Peyer's patch (tissue), 4 donors: ENCODE measurements around the gene LRRC63. TPM values are rescaled to one million over a fixed set of nuclear protein-coding genes. Genes with fewer than 3 reads are reported as not detected.

Source experiments
- DNase-seq, 3 donors: peaks; one replicate each; pipeline ENCODE4 v3.0.0-alpha.2; 2017 to 2019
- H3K27ac ChIP-seq, 4 donors: fragments of 200-600 bp; sonication (generic); one replicate each; pipeline ENCODE4 v1.5.1; 2016 to 2019
- H3K27me3 ChIP-seq, 2 donors: fragments of 200-600 bp; sonication (generic); one replicate each; pipeline ENCODE4 v1.5.1; 2019
- H3K36me3 ChIP-seq, 3 donors: fragments of 200-600 bp; sonication (generic); one replicate each; pipeline ENCODE4 v1.5.1; 2016 to 2019
- H3K4me1 ChIP-seq, 4 donors: fragments of 200-600 bp; sonication (generic); one replicate each; pipeline ENCODE4 v1.5.1; 2016 to 2019
- H3K4me3 ChIP-seq, 4 donors: fragments of 200-600 bp; sonication (generic); 1 replicate in 3 of 4; 2 replicates in 1 of 4; pipeline ENCODE4 v1.5.1; 2016 to 2019; ENCODE audit warnings: mild to moderate bottlenecking in 1 of 4
- H3K9me3 ChIP-seq, 4 donors: fragments of 200-600 bp; sonication (generic); one replicate each; pipeline ENCODE4 v1.5.1; 2016 to 2019; ENCODE audit warnings: mild to moderate bottlenecking in 1 of 4
- POLR2A ChIP-seq, 2 donors: fragments of 450-650 bp; IDR thresholded peaks; one replicate each; pipeline ENCODE4 v1.5.1; 2017; ENCODE audit warnings: antibody characterized with exemption in 2 of 2, mild to moderate bottlenecking in 2 of 2, moderate library complexity in 2 of 2
- total RNA-seq, 4 donors: library from RNA; depleted of rRNA; stranded (reverse); fragments of >200 nt; gene quantifications; one replicate each; pipeline ENCODE4 v1.1.0, GENCODE V29; 2016
- TF ChIP-seq, protein P1 (sequence below), 6 experiments: fragments of 450-650 bp in 4 of 6; fragments of 200-600 bp in 2 of 6; sonication (generic) in 1 of 6; IDR thresholded peaks; one replicate each; pipeline ENCODE4 v1.5.1; 2017 to 2019; ENCODE audit warnings: antibody characterized with exemption in 6 of 6, mild to moderate bottlenecking in 3 of 6, moderate library complexity in 1 of 6

The LRRC63 gene
- total RNA-seq, 4 donors from 2014 or later = 0.40 TPM; not detected in 3

DNA sequence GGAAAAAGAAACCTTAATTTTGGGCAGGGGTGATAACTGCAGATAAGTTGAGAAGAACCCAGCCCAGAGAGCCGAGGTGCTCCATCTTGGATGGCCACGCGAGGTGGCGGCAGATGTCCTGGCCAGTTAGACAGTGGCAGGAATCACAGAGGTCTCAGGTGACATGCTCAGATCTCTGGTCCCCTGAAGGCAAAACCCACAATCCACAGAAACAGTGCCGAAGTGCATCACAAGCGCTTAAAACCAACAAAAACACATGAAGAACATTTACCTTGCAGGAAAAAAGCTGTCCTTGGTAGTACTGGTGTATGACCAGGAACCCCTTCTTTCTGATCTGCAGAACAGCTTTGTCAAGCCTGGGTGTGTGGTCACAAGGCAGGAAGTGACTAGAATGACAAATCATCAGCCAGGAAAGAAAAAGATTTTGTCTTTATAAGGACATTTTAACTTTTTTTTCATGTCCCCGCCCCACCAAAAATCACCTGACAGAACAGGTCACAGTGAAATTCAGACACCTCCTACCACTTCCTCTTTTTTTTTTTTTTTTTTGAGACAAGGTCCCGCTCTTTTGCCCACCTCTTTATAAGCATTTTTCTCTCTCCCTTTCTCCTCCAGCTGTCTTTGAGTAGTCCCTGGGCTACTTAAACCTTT, 29.8 kb upstream of the LRRC63 start, which contains the start of gene LCP1:
Gene LCP1, minus strand, starts transcription at position 338 of the 651 bp plus-strand sequence. CDS start 22,515 bp downstream, outside the sequence.
- Histone ChIP-seq H3K9me3 (no peaks in the 10 kb centered on the region), H3K4me1 (peaks cover 0 to 7% (median 2%) of the 10 kb centered on the region in 4 donors), H3K4me3 (peak within 1 kb of the TSS; percentile 26 to 50 (median 44)), H3K27ac (peak within 1 kb of the TSS; percentile 62 to 86 (median 76)), H3K27me3 (no peaks in the 10 kb centered on the region), H3K36me3 (no peaks in the 10 kb centered on the region)
- TF ChIP-seq, protein P1, sequence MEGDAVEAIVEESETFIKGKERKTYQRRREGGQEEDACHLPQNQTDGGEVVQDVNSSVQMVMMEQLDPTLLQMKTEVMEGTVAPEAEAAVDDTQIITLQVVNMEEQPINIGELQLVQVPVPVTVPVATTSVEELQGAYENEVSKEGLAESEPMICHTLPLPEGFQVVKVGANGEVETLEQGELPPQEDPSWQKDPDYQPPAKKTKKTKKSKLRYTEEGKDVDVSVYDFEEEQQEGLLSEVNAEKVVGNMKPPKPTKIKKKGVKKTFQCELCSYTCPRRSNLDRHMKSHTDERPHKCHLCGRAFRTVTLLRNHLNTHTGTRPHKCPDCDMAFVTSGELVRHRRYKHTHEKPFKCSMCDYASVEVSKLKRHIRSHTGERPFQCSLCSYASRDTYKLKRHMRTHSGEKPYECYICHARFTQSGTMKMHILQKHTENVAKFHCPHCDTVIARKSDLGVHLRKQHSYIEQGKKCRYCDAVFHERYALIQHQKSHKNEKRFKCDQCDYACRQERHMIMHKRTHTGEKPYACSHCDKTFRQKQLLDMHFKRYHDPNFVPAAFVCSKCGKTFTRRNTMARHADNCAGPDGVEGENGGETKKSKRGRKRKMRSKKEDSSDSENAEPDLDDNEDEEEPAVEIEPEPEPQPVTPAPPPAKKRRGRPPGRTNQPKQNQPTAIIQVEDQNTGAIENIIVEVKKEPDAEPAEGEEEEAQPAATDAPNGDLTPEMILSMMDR (IDR thresholded peaks at IDR 0.05) = no peak
- TF ChIP-seq POLR2A (IDR thresholded peaks at IDR 0.05) = peak; percentile 70 to 72
- DNase-seq = peak in 2 of 3 donors; percentile 84 to 88

DNA sequence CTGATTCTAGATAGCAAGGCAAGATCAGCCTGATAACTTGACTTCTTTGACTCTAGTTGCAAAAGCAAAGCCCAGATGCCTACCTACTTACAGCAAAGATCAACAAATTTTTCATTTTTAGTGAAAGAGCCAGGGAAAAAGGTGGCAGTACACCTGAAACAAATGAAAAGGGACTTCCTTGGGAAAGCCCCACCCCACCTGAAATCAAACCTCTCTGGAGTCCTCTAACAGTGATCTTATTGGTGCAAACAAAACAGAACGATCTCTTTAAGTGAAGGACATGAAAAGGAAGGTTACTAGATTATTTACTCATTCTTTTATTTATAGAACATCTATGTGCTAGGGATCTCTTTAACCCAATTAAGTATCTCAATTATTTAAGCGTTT, 29.2 kb upstream of the LRRC63 start:
- Histone ChIP-seq H3K27ac (peak overlapping the region; percentile 62 to 86 (median 64)), H3K4me1 (peaks cover 0 to 7% (median 2%) of the 10 kb centered on the region in 4 donors), H3K4me3 (peak overlapping the region in 1 of 4 donors; percentile 4), H3K36me3 (no peaks in the 10 kb centered on the region), H3K9me3 (no peaks in the 10 kb centered on the region), H3K27me3 (no peaks in the 10 kb centered on the region)
- TF ChIP-seq POLR2A (IDR thresholded peaks at IDR 0.05) = no peak
- TF ChIP-seq, protein P1 (IDR thresholded peaks at IDR 0.05) = no peak
- no peak for DNase-seq

- H3K36me3 ChIP-seq = no peaks in the 10 kb centered on the region
- peak overlapping the region; percentile 62 to 86 (median 64) for H3K27ac ChIP-seq
- H3K4me3 ChIP-seq = no peak overlapping the region
- H3K9me3 ChIP-seq = no peaks in the 10 kb centered on the region
- no peak for DNase-seq
- TF ChIP-seq POLR2A (IDR thresholded peaks at IDR 0.05) = no peak
- TF ChIP-seq, protein P1 (IDR thresholded peaks at IDR 0.05) = no peak
- peaks cover 0 to 7% (median 2%) of the 10 kb centered on the region in 4 donors for H3K4me1 ChIP-seq
- no peaks in the 10 kb centered on the region for H3K27me3 ChIP-seq
Measured at GRCh38 chr13:46183018-46183946, 28.4 kb upstream of the LRRC63 start.

- Histone ChIP-seq H3K4me3 (peak overlapping the region in 1 of 4 donors; percentile 3), H3K36me3 (no peaks in the 10 kb centered on the region), H3K9me3 (no peaks in the 10 kb centered on the region), H3K4me1 (peaks cover 0 to 7% (median 2%) of the 10 kb centered on the region in 4 donors), H3K27me3 (no peaks in the 10 kb centered on the region), H3K27ac (peak overlapping the region; percentile 62 to 86 (median 64))
- TF ChIP-seq, protein P1 (IDR thresholded peaks at IDR 0.05) = peak; percentile 32 to 75 (median 58)
- TF ChIP-seq POLR2A (IDR thresholded peaks at IDR 0.05) = no peak
- peak in 2 of 3 donors; percentile 87 to 90 for DNase-seq
Measured at GRCh38 chr13:46184277-46184699, 27.4 kb upstream of the LRRC63 start.

- Histone ChIP-seq H3K9me3 (no peaks in the 10 kb centered on the region), H3K4me1 (peaks cover 0 to 7% (median 2%) of the 10 kb centered on the region in 4 donors), H3K27me3 (no peaks in the 10 kb centered on the region), H3K27ac (no peak overlapping the region), H3K4me3 (no peak overlapping the region), H3K36me3 (no peaks in the 10 kb centered on the region)
- no peak for DNase-seq
- TF ChIP-seq, protein P1 (IDR thresholded peaks at IDR 0.05) = no peak
- no peak for TF ChIP-seq POLR2A (IDR thresholded peaks at IDR 0.05)
Measured at GRCh38 chr13:46185634-46186033, 26.1 kb upstream of the LRRC63 start.
